ENCODE data around the gene DBH.

The DBH gene

DNA sequence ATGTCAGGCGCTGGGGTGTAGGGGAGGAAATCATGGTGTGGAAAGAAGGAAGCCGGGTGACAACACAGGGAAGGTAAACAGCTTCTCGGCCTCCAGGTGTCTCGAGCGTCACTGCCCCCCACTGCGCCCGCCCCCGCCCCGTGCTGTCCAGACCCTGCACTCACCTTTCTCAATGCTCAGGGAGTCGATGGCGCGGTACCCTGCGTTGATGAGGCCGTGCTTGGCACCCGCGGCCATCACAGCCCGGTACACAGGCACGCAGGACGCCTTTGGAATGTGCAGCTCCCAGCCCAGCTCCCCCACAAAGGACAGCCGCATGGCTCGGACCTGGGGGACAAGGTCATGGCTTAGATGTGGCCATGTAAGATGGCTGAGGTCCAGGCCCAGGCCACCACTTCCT lies 35.2 kb downstream of the DBH start:
- no peaks in the 10 kb centered on the region for H4K20me1 ChIP-seq (ENCODE audit: low read depth, low read length)
- H3K36me3 ChIP-seq (ENCODE audit: low read length): no peaks in the 10 kb centered on the region
- no peaks in the 10 kb centered on the region for H3K9me2 ChIP-seq (replicated peaks; ENCODE audit: insufficient read depth, low read length)
- TF ChIP-seq EZH2phosphoT487 (conservative IDR thresholded peaks at IDR 0.05; ENCODE audit: low read length): no peak
- TF ChIP-seq, protein P1, sequence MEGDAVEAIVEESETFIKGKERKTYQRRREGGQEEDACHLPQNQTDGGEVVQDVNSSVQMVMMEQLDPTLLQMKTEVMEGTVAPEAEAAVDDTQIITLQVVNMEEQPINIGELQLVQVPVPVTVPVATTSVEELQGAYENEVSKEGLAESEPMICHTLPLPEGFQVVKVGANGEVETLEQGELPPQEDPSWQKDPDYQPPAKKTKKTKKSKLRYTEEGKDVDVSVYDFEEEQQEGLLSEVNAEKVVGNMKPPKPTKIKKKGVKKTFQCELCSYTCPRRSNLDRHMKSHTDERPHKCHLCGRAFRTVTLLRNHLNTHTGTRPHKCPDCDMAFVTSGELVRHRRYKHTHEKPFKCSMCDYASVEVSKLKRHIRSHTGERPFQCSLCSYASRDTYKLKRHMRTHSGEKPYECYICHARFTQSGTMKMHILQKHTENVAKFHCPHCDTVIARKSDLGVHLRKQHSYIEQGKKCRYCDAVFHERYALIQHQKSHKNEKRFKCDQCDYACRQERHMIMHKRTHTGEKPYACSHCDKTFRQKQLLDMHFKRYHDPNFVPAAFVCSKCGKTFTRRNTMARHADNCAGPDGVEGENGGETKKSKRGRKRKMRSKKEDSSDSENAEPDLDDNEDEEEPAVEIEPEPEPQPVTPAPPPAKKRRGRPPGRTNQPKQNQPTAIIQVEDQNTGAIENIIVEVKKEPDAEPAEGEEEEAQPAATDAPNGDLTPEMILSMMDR (IDR thresholded peaks at IDR 0.05; ENCODE audit: insufficient read depth, low read length, poor library complexity, severe bottlenecking): no peak
- H3K9ac ChIP-seq (ENCODE audit: low read length): no peak overlapping the region
- no peak overlapping the region for H2AFZ ChIP-seq (ENCODE audit: low read depth, low read length, severe bottlenecking)
- H3K27me3 ChIP-seq (ENCODE audit: low read length): no peaks in the 10 kb centered on the region
- H3K9me3 ChIP-seq (ENCODE audit: insufficient read depth, low read length): no peaks in the 10 kb centered on the region
- no peaks in the 10 kb centered on the region for H3K79me2 ChIP-seq (ENCODE audit: insufficient read depth, low read length)
- H3K4me3 ChIP-seq (ENCODE audit: insufficient read depth, low read length, poor library complexity, severe bottlenecking): no peak overlapping the region
- H3K27ac ChIP-seq (ENCODE audit: low read depth, low read length): no peak overlapping the region
- no peaks in the 10 kb centered on the region for H3F3A ChIP-seq (ENCODE audit: insufficient read depth)
- no peak overlapping the region for H3K4me2 ChIP-seq (ENCODE audit: low read depth, low read length, poor library complexity, severe bottlenecking)

- H2AFZ ChIP-seq (ENCODE audit: low read depth, low read length, severe bottlenecking): no peak overlapping the region
- H3F3A ChIP-seq (ENCODE audit: insufficient read depth): no peaks in the 10 kb centered on the region
- TF ChIP-seq EZH2phosphoT487 (conservative IDR thresholded peaks at IDR 0.05; ENCODE audit: low read length): no peak
- TF ChIP-seq, protein P1 (IDR thresholded peaks at IDR 0.05; ENCODE audit: insufficient read depth, low read length, poor library complexity, severe bottlenecking): no peak
- no peaks in the 10 kb centered on the region for H3K9me2 ChIP-seq (replicated peaks; ENCODE audit: insufficient read depth, low read length)
- H3K9me3 ChIP-seq (ENCODE audit: insufficient read depth, low read length): no peaks in the 10 kb centered on the region
- H4K20me1 ChIP-seq (ENCODE audit: low read depth, low read length): no peaks in the 10 kb centered on the region
- H3K36me3 ChIP-seq (ENCODE audit: low read length): no peaks in the 10 kb centered on the region
- no peak overlapping the region for H3K4me2 ChIP-seq (ENCODE audit: low read depth, low read length, poor library complexity, severe bottlenecking)
- H3K4me3 ChIP-seq (ENCODE audit: insufficient read depth, low read length, poor library complexity, severe bottlenecking): no peak overlapping the region
- no peaks in the 10 kb centered on the region for H3K27me3 ChIP-seq (ENCODE audit: low read length)
- H3K9ac ChIP-seq (ENCODE audit: low read length): no peak overlapping the region
- H3K27ac ChIP-seq (ENCODE audit: low read depth, low read length): no peak overlapping the region
- no peaks in the 10 kb centered on the region for H3K79me2 ChIP-seq (ENCODE audit: insufficient read depth, low read length)
Observed at GRCh38 chr9:133672503-133673257, 36.5 kb downstream of the DBH start.

DNA sequence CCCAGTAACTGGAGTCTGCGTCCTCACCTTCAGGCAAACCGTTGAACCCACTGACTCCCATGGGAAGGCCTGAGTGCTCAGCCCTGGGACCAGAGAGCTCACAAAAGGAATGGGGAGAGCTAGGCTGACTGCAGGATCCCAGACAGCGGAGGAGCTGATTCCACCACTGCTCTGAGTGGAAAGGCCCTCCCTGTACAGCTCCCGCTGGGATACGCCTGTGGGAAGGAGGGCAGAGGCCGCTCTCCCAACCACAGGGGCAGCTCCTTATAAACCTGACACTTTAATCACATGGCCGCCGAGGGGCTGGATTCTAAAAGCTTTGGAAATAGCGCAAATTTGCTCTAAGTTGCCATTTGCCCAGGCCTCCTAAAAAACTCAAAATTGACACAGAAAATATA lies 37.1 kb downstream of the DBH start:
- Histone ChIP-seq H3F3A (ENCODE audit: insufficient read depth) (no peaks in the 10 kb centered on the region), H3K9me2 (replicated peaks; ENCODE audit: insufficient read depth, low read length) (no peaks in the 10 kb centered on the region), H3K27me3 (ENCODE audit: low read length) (no peaks in the 10 kb centered on the region), H3K36me3 (ENCODE audit: low read length) (no peaks in the 10 kb centered on the region), H4K20me1 (ENCODE audit: low read depth, low read length) (no peaks in the 10 kb centered on the region), H2AFZ (ENCODE audit: low read depth, low read length, severe bottlenecking) (no peak overlapping the region), H3K4me3 (ENCODE audit: insufficient read depth, low read length, poor library complexity, severe bottlenecking) (no peak overlapping the region), H3K79me2 (ENCODE audit: insufficient read depth, low read length) (no peaks in the 10 kb centered on the region), H3K4me2 (ENCODE audit: low read depth, low read length, poor library complexity, severe bottlenecking) (no peak overlapping the region), H3K9ac (ENCODE audit: low read length) (no peak overlapping the region), H3K27ac (ENCODE audit: low read depth, low read length) (no peak overlapping the region), H3K9me3 (ENCODE audit: insufficient read depth, low read length) (no peaks in the 10 kb centered on the region)
- TF ChIP-seq, protein P1 (IDR thresholded peaks at IDR 0.05; ENCODE audit: insufficient read depth, low read length, poor library complexity, severe bottlenecking): no peak
- no peak for TF ChIP-seq EZH2phosphoT487 (conservative IDR thresholded peaks at IDR 0.05; ENCODE audit: low read length)
